Sigmoid colon (tissue), 4 donors: ENCODE results near the gene ARMC2.

Source experiments
- POLR2A ChIP-seq, 2 donors: fragments of 450-650 bp; IDR thresholded peaks; one replicate each; pipeline ENCODE4 v1.6.1; 2016; ENCODE audit warnings: antibody characterized with exemption in 2 of 2, mild to moderate bottlenecking in 2 of 2, moderate library complexity in 2 of 2
- POLR2AphosphoS5 ChIP-seq, 4 donors: sonication (generic); formaldehyde crosslinking; IDR thresholded peaks; one replicate each; pipeline ENCODE4 v1.6.1; 2017; ENCODE audit warnings: antibody characterized with exemption in 4 of 4
- TF ChIP-seq, protein P1 (sequence below), 4 experiments: fragments of 450-650 bp in 3 of 4; fragments of 200-600 bp in 1 of 4; IDR thresholded peaks; one replicate each; pipeline ENCODE4 v1.5.1; 2016 to 2019; ENCODE audit warnings: antibody characterized with exemption in 4 of 4, mild to moderate bottlenecking in 3 of 4, moderate library complexity in 2 of 4

DNA sequence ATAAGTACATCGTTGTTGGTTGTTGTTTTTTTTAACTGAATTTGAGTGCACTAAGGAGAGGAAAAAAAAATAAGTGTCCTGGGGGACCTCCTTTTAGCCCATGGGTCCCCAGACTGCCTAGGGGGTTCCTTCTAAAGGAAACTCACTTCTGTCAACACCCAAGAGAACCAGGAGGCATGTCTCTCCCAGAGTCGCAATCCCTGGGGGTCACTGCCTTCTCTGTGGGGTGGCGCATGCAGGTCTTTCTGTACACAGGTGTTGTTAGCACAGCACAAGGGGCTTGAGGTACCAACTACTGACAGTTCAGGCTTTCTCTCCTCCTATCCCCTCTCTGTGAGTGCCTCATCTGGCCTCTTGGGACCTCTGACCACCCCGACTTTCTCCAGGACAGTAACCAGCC, 7.3 kb upstream of the ARMC2 start:
- TF ChIP-seq, protein P1, sequence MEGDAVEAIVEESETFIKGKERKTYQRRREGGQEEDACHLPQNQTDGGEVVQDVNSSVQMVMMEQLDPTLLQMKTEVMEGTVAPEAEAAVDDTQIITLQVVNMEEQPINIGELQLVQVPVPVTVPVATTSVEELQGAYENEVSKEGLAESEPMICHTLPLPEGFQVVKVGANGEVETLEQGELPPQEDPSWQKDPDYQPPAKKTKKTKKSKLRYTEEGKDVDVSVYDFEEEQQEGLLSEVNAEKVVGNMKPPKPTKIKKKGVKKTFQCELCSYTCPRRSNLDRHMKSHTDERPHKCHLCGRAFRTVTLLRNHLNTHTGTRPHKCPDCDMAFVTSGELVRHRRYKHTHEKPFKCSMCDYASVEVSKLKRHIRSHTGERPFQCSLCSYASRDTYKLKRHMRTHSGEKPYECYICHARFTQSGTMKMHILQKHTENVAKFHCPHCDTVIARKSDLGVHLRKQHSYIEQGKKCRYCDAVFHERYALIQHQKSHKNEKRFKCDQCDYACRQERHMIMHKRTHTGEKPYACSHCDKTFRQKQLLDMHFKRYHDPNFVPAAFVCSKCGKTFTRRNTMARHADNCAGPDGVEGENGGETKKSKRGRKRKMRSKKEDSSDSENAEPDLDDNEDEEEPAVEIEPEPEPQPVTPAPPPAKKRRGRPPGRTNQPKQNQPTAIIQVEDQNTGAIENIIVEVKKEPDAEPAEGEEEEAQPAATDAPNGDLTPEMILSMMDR (IDR thresholded peaks at IDR 0.05) = no peak
- TF ChIP-seq POLR2AphosphoS5 (IDR thresholded peaks at IDR 0.05) = no peak
- TF ChIP-seq POLR2A (IDR thresholded peaks at IDR 0.05) = no peak
